Fibroblast of skin of back (primary cell): ENCODE measurements around the gene MB.

ENCODE experiments used
- DNase-seq: peaks from one replicate; pipeline ENCODE4 v3.0.0-alpha.2; 2013

The MB gene

DNA sequence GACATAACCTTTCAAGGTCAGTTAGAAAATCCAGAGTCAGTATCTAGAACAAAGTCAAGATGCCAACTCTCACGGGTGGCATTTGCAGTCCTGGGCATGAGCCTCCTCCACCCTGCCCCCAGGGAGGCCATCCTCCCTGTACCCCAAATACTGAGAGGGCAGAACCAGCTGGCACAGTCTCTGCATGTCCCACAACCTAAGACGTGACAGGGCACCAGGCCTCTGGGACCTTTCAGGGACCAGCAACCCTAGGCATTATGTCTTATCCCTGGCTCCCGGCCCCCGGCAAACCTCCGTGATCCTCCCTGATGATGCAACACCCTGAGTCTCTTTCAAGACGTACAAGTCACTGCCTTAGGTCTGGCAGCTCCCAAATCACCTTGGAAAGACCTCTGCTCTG, 2.0 kb downstream of the MB start:
- DNase-seq: no peak

DNA sequence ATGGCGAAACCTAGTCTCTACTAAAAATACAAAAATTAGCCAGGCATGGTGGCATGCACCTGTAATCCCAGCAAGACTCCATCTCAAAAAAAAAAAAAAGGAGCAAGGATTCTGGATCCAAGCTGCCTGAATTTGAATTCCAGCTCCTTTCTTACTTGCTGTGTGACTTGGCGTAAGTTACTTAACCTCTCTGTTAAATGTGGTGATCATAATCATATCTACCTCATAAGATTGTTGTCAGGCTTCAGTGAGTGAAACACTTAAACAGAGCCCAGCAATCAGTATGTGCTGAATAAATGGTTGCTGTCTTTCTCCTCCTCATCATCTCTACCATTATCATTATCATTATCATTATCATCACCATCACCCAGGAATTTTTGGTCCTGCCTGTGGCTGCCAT, 2.7 kb downstream of the MB start:
- no peak for DNase-seq

DNA sequence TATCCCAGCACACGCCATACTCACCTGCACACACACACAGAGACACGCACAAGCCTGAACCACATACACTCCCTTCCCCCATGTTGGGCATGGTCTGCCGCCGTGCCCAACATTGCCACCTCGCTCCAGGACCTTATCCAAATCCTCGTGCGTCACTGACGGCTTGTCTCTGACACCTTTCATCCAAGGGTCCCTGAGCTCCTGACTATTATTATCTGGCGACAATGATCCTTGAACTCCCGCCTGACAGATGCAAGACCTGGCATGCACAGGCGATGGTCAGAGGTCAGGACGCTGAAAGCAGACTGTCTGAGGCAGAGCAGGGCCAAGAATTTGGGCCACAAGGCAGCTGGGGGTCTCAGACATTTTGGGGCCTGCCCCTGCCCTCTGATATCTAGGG, 4.2 kb downstream of the MB start:
- DNase-seq: no peak

DNA sequence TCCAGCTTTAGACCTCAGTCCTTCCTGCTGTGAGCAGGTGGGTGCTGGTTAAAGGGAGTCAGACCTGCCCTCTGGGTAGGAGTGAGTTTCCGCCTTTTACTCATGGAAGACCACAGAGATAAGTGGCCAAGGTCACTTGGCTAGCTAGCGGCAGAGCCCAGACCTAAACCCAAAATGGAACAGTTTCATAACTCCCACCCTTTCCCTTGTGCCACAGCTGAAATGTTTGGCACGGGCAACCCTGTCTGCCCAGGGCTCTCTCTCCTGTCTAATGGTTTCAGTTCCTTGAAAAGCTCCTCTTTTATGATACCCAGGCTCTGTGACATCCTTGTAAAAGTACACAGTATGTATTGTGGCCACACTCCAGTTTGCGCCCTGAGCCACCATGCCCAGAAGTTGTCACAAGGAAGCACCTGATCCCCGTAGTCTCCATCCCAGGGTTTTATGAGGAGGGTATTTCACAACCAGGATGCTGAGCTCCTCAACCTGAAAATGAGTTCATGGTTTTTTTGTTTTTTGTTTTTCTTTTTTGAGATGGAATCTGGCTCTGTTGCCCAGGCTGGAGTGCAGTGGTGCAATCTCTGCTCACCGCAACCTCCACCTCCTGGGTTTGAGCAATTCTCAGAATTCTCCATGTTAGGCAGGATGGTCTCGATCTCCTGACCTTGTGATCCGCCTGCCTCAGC, 5.1 kb downstream of the MB start:
- no peak for DNase-seq

DNA sequence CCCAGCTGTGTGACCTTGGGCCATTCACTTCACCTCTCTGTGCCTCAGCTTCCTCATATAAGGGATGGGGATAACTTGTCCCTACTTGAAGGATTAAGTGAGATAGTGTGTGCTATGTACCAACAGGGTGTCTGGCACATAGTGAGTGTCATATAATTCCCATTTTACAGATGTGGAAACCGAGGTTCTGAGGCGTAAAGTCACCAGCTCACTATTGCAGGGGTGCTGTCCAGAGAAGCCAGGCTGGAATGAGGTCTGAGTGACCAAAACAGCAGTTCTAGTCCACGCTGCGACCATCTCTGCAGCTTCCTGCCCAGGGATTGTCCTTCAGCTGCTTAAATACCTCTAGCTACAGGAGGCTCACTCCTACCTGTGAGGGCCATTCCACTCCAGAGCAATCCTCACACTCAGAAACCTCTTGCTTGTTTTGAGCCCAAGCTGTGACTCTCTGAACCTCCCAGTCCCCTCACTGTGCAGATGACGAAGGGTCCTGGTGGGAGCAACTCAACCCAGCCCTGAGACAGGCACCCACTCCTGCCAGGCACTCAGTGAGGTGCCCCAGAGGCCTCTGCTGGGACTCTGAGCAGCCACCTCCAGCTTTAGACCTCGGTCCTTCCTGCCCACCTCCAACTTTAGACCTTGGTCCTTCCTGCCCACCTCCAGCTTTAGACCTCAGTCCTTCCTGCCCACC, 5.8 kb downstream of the MB start:
- DNase-seq: no peak

DNA sequence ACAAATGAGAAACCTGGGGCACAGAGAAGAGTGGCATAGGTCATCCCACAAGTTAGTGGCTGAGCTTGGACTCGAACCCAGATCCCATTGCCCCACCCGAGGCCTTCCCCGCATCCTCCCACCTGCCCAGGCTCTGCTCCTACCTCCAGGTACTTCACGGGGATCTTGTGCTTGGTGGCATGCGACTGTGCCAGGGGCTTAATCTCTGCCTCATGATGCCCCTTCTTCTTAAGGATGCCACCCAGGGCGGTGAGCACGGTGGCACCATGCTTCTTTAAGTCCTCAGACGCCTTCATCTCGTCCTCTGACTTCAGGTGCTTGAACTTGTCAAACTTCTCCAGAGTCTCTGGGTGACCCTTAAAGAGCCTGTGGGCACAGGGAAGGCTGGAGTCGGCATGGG, 6.4 kb downstream of the MB start:
- no peak for DNase-seq

DNA sequence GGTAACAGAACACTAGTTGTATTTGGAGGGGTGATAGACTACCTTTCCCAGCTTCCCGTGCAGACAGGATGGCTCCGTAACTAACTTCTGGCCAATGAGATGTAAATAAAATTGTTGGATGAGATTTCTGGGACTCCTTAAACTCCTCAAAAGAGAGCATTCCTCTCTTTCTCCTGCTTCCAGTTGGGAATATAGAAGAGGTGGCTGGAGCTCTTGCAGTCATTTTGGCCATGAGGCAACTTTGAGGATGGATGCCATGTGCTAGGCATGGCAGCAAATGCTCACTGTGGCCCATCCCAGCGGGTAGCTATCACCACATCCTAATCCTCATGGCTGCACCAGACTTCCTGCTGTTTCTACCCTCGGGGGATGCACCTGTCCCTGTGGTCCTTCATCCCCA, 7.4 kb downstream of the MB start:
- no peak for DNase-seq

DNA sequence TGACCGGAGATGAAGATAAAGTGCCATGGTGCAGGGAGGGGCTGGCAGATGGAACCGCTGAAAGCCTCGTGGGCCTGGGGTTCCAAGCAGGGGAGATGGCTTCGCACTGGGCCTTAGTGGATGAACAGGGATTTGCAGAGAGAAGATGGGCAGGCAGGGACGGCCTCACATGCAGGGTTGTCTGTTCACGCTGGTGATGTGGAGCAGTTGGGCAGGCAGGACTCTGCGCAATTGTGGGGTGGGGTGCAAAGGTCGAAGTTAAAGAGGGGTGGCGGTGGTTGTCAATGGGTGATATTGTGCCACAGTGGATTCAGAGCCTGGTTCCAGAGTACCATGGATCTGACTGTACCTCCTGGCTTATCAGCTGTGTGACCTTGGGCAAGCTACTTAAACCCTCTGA, 7.9 kb downstream of the MB start:
- no peak for DNase-seq

DNA sequence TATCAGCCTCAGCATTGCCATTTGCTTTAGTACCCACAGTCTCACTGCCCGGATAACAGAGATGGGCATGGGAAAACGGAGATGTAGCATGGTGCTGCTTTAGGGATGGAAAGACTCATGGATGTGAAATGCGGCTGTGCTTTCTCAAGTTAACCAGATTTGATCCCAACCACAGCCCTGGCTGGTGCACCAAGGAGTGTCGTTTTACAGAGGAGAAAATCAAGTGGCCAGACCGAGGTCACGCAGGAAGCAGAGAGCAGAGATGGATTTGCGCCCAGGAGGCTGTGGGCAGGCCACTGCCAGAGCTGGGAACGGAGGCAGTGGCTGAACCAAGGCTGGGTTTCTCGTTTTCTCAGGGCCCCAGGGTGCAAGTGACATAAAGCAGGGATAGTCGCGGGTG, 9.0 kb downstream of the MB start:
- no peak for DNase-seq

DNA sequence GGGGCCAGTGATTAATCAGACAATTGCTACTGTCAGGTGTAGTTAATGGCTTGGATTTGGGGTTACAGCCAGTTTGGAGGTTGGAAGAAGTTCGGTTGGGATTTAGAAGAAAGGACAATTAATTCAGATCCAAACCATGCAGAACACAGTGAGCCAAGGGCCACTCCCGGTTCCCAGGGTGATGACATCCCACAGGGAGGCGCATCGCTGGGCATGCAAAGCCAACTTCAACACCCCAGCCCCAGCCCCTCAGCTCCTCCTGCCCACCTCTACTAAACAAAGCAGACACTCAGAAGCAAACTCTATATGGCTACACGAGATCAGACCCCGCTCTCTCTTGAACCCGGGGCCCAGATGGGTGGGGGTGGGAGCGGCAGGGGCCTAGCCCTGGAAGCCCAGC, 10.2 kb downstream of the MB start:
- DNase-seq: no peak

DNA sequence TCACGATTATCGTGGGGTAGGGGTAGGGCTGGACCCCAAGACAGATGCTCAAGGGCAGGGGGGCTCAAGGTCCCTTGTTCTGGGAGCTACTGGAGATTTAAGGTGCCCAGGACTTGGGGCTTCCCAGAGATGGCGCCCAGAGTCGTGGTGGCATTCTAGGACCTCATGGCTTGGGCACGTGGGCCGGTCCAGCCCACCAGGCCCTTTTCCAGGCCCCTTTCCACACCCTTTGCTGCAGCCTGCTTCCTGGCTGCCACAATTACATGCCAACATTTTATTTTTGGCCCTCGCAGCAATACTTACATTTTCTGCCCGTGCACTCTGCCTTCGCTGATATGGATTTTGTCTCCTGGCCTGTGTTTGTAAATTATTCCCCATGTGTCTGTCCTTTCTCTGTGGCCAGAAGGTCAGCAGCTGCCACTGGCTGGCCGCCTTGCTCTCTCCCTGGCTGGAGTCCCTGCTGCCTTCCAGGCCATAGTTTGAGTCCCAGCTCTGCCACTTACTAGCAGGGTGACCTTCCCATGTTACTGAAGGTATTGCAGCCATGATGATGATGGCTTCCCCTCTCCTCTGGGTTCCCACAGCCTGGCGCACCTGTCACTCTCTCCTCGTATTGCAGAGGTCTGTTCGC, 11.2 kb downstream of the MB start:
- DNase-seq: no peak

DNA sequence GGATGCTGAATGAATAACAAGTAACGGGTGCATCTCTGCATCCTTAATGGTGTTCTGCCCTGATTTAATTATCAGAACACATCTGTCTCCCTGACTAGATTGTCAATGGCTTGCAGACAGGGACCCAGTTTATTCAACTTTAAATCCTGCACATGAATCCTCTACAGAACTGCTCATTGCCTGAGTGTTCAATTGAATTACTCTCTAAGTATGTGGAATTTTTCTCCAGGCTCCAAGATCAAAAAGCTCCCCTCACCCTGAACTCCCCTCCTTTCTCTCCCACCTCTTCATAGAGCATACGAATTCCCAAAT, 11.8 kb downstream of the MB start:
- no peak for DNase-seq

DNA sequence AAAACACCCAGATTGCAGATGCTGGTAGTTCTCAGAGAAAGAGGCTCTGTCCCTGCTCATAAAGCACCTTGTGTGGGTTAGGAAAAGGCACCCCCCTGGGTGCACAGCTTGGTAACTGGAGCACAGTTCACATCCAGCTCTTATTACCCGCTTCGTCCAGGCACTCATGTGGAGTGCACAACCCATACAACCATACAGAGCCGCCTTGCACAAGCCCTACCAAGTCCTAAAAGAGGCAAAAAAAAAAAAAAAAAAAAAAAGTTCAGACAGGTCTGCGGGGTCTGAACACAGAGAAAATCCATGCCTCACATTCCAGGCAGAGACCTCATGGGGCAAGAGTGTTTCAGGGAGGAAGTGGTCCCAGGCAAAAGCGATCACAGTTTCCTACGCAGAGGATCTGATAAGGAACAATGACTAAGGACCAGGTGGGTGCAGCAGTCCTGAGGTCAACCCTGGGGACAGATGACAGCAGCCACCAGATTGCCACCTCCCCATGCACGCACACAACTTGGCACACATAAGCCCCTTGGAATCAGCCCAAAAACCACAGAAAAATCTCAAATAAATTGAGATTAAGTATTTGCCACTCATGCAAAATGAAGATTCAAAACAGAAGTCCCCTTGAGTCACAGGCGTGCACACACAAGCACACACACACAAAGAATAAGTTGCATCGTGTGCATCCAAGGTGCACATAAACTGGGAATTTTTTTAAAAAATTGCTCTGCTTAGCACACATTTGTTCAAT, 12.3 kb downstream of the MB start:
- peak; percentile 53 for DNase-seq

DNA sequence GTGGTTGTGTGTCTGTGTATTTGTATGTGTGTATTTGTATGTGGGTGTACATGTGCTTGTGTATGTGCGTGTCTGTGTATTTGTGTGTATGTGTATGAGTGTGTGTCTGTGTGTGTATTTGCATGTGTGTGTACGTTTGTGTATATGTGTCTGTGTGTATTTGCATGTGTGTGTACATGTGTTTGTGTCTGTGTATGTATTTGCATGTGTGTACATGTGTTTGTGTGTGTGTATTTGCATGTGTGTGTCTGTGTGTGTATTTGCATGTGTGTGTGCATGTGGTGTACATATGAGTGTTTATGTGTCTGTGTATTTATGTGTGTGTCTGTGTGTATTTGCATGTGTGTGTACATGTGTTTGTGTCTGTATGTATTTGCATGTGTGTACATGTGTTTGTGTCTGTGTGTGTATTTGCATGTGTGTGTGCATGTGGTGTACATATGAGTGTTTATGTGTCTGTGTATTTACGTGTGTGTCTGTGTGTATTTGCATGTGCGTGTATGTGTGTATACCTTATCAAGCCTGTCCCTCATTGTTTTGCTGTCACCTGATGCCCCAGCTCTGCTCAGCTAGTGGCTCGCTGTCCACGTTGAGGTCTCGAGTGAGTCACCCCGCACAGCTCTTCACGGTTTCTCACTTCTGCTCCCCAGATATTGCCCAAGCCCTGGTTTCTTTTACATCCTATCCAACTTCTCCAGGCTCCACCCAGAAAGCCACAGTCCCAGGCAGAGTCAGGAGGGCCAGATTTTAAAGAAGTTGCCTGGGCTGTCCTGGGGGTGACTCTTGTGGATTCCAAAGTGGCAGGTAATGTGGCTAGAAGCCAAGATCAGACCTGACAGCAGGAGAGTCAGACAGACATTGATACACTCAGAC, 15.2 kb downstream of the MB start:
- peak; percentile 30 for DNase-seq

DNA sequence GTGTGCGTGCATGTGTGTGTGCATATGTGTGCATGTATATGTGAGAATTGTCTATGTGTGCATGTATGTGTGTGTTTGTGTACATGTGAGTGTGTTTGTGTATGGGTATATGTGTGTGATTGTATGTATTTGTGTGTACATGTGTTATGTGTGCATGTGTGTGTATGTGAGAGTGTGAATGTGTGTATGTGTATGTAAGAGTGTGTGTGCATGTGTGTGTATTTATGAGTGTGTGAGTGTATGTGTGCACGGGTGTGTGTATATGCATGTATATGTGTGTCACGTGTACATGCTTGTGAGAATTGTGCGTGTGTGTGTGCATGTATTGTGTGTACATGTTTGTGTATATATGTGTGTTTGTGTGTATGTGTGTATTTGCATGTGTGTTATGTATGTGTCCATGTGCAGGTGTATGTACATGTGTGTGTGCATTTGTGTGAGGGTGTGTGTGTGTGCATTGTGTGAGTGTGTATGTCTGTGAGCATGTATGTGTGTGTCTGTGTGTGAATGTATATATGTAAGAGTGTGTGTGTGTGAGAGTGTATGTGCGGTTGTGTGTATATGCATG, 16.0 kb downstream of the MB start:
- no peak for DNase-seq

DNA sequence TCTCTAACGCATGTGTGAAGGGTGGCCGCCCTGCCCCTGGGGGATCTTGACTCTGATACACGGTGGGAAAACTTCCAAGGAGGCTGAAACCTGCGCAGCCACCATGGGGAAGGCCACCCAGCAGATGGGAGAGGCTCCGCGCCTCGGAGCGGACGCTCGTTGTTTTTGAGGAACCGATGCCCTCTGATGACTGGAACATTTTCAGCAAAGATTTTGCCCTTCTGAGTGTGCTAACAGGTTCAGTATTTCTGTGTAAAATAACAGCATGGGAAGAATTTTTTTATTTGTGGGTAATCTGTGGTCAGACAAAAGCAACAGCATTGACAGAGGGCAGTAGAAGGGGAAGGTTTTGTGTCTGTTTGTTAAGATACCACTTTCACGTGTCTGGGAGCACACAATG, 16.7 kb downstream of the MB start:
- DNase-seq: no peak

DNA sequence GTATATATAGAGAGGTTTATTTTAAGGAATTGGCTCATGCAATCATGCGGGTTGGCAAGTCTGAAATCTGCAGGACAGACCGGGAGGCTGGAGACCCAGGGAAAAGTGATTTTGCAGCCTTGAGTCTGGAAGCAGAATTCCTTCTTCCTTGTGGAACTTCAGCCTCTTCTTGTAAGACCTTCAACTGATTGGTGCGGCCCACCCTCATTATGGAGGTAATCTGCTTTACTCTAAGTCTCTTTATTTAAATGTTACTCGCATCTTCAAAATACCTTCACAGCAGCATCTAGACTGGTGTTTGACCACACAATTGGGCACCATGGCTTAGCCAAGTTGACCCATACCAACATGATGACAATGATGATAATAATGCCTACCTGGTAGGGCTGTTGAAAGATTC, 17.8 kb downstream of the MB start:
- no peak for DNase-seq

DNA sequence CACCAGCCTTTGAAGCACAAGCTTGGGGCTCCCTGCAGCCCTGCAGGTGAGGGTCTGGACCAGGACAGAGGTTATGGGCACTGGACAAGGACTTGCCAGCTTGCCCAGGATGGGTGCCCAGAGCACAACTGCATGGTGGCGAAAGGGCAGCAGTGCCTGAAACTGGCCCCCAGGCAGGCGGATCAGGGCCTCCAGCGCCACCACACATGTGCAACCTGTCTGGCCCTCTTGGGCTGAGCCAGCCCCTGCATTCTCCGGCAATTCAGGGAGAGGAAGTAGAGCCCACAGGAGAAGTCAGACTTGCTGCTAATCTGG, 18.8 kb downstream of the MB start:
- DNase-seq: no peak

DNA sequence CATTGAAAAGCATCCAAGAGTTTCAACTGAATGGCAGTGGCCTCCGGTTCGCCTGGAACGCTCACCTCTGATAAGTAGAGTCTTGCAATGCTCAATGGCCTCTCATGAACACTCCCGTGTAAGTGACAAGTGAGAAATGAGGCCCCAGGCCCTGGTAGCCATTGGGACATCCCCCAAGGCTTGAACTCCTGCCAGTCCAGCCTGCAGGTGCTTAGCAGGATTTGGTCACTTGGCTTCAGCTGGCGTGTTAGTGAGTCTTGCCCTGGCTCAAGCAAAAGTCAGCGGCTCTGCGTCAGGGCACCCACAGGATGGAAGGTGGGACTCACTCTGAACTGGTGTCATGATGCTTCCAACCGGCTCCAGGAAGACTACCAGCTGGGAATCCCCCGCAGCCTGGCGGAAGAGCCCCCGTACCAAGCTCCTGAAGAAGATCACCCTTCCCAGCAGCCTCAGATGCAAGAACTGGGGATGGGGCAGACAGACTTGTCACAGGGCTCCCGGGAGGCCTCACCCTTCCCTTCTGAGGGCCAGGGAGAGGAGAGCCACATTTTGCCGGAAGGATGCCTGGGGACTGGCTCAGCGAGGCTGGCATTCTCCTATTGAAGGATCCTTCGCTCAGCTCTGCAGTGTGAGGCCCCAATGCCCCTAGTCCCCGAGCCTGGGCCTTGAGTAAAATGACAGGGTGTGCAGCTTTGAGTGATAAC, 19.3 kb downstream of the MB start:
- DNase-seq: no peak

DNA sequence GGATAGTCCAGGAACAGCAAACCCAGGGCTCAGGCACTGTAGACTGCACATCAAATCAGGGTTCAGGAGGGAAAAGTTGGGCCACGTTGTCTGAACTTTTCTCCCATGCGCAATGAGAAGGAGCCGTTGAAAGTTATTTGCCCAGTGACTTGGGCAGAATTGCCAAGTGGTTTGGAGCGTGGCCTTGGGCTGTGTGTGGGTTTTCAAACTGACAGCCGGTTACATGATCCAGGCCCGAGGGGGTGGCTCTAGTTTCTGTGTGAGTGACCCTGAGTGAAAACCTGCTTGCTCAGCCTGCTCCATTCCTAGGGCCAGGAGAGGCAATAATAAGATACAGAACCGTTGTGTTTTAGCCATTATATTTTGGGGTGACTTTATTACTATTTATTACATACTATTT, 20.3 kb downstream of the MB start:
- DNase-seq: no peak

DNA sequence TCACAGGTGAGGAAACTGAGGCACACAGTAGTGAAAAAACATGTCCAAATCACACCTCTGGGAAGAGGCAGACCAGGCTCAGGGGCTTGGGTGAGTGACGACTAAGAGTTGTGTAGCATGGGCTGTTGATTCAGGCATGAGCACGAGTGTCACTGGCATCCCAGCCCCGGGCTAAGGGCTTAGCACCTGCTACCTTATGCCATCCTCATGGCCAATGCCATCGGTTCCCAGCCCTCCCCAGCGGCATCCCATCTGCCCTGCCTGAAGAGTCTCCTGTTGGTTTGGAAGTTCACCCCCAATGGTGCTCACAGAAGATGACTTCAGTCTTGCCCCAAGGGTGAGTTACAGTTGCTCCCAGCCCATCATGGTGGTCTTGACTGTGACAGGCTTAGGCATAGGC, 22.4 kb downstream of the MB start:
- no peak for DNase-seq

DNA sequence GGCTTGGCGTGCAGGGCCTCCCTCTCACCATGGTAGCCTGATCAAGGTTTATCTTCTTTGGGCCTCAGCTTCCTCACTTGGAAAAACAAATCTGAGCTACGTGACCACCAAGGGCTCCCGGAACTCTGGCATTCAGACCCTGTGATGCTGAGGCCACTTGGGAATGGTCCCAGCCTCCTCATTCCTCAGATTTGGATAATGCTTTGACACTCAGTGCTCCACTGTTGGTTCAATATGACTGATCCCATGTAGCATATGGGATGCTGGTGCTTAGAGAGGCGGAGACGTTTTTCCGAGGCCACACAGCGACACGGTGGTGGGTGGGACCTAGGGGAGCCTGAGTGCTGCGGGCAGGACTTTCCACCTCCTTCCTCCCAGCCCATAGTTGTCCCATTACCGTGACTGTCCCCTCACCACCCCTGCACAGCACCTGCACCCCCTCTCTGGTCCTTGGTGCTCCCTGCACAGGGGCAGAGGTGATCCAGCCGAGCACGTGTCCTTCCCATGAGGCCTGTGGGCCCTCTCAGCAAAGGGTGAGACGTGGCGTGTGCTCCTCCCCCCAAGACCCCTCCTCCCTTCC, 23.1 kb downstream of the MB start:
- DNase-seq: peak; percentile 60
